IMR-90 (cell line): ENCODE data around the gene DCP2. TPM values are rescaled to one million over a fixed set of nuclear protein-coding genes. Genes with fewer than 3 reads are reported as not detected.

Experiments used
- ATAC-seq: fragments of 200-7000 bp; cut with Tn5 transposase; 2 replicates; pipeline ENCODE4 v1.9.1; 2020; ENCODE audit warnings: low read depth, mild to moderate bottlenecking, moderate library complexity
- BruUV-seq: library from RNA; stranded (reverse); fragments of 400-500 nt; replicated peaks from 2 replicates; lab custom pipeline; 2021; lab: Mats Ljungman, UMichigan
- CTCF ChIA-PET: fragments of 300-600 bp; formaldehyde crosslinking; extraction: SDS; loops from one replicate; lab custom pipeline; 2021; ENCODE audit warnings: antibody characterized with exemption; lab: Yijun Ruan, JAX
- POLR2A ChIA-PET: fragments of 300-600 bp; sonication (Branson Sonifier 250); formaldehyde crosslinking; loops from one replicate; lab custom pipeline; 2022; ENCODE audit warnings: antibody characterized with exemption; ENCODE audit not compliant: unreplicated experiment; lab: Charles Lee
- DNase-seq: peaks from one replicate; pipeline ENCODE4 v3.0.0; 2013
- H2AFZ ChIP-seq: replicated peaks from 2 replicates; pipeline ENCODE3; 2013; ENCODE audit warnings: low read length, mild to moderate bottlenecking; ENCODE audit not compliant: poor library complexity
- H2AK5ac ChIP-seq: 2 replicates; pipeline ENCODE4 v1.6.1; 2013; ENCODE audit warnings: low read depth, low read length, inconsistent platforms
- H2AK9ac ChIP-seq: replicated peaks from 2 replicates; pipeline ENCODE3; 2013; ENCODE audit warnings: mild to moderate bottlenecking, low read depth, low read length, moderate library complexity; ENCODE audit not compliant: poor library complexity
- H2BK120ac ChIP-seq: 2 replicates; pipeline ENCODE4 v1.6.1; 2013; ENCODE audit warnings: low read depth, low read length, inconsistent platforms
- H2BK15ac ChIP-seq: 3 replicates; pipeline ENCODE4 v1.6.1; 2013; ENCODE audit warnings: low read depth, low read length, inconsistent platforms
- H2BK20ac ChIP-seq: 2 replicates; pipeline ENCODE4 v1.6.1; 2013; ENCODE audit warnings: low read depth, mild to moderate bottlenecking, inconsistent platforms, low read length, moderate library complexity
- H2BK5ac ChIP-seq: 2 replicates; pipeline ENCODE4 v1.6.1; 2013; ENCODE audit warnings: mild to moderate bottlenecking, low read depth, low read length, inconsistent platforms; ENCODE audit not compliant: poor library complexity, severe bottlenecking
- H3K14ac ChIP-seq: replicated peaks from 2 replicates; pipeline ENCODE4 v1.6.1; 2013; ENCODE audit warnings: low read depth, low read length, inconsistent platforms
- H3K18ac ChIP-seq: 2 replicates; pipeline ENCODE4 v1.6.1; 2013; ENCODE audit warnings: low read depth, low read length, control low read depth
- H3K23ac ChIP-seq: 2 replicates; pipeline ENCODE4 v1.6.1; 2013; ENCODE audit warnings: low read depth, low read length, inconsistent platforms
- H3K27ac ChIP-seq: 2 replicates; pipeline ENCODE4 v1.5.1; 2013; ENCODE audit warnings: mild to moderate bottlenecking, control low read depth, low read length; ENCODE audit not compliant: insufficient read depth
- H3K27me3 ChIP-seq: 2 replicates; pipeline ENCODE4 v1.6.1; 2013; ENCODE audit warnings: low read length; ENCODE audit not compliant: control insufficient read depth, insufficient read depth
- H3K36me3 ChIP-seq: 2 replicates; pipeline ENCODE4 v1.6.1; 2013; ENCODE audit warnings: low read length, mixed read lengths; ENCODE audit not compliant: control insufficient read depth, insufficient read depth
- H3K4ac ChIP-seq: 2 replicates; pipeline ENCODE4 v1.6.1; 2013; ENCODE audit warnings: low read depth, low read length, inconsistent platforms
- H3K4me1 ChIP-seq: 2 replicates; pipeline ENCODE4 v1.6.1; 2013; ENCODE audit warnings: low read length, mixed read lengths; ENCODE audit not compliant: control insufficient read depth, insufficient read depth
- H3K4me2 ChIP-seq: 2 replicates; pipeline ENCODE4 v1.6.1; 2013; ENCODE audit warnings: low read depth, mild to moderate bottlenecking, control low read depth, low read length, moderate library complexity
- H3K4me3 ChIP-seq: 2 replicates; pipeline ENCODE4 v1.5.1; 2013; ENCODE audit warnings: low read depth, mild to moderate bottlenecking, control low read depth, low read length, moderate library complexity; ENCODE audit not compliant: insufficient read depth
- H3K56ac ChIP-seq: 2 replicates; pipeline ENCODE4 v1.6.1; 2013; ENCODE audit warnings: low read length, inconsistent platforms; ENCODE audit not compliant: insufficient read depth; ENCODE audit errors: extremely low read depth
- H3K79me1 ChIP-seq, 2 experiments: 2 replicates each; pipeline ENCODE4 v1.6.1; 2013; ENCODE audit warnings: low read length in 2 of 2, inconsistent platforms in 1 of 2, low read depth in 1 of 2
- H3K9ac ChIP-seq: 2 replicates; pipeline ENCODE4 v1.6.1; 2013; ENCODE audit warnings: low read depth, low read length, control low read depth
- H3K9me1 ChIP-seq: 2 replicates; pipeline ENCODE4 v1.6.1; 2013; ENCODE audit warnings: low read length, inconsistent platforms; ENCODE audit not compliant: insufficient read depth
- H3K9me3 ChIP-seq: 2 replicates; pipeline ENCODE4 v1.6.1; 2013; ENCODE audit warnings: low read length; ENCODE audit not compliant: control insufficient read depth, insufficient read depth
- H4K20me1 ChIP-seq: 2 replicates; pipeline ENCODE4 v1.6.1; 2013; ENCODE audit warnings: low read length, inconsistent platforms; ENCODE audit not compliant: insufficient read depth
- H4K5ac ChIP-seq: 2 replicates; pipeline ENCODE4 v1.6.1; 2013; ENCODE audit warnings: mild to moderate bottlenecking, low read depth, low read length, control low read depth
- H4K8ac ChIP-seq, 2 experiments: 2 replicates each; pipeline ENCODE4 v1.6.1; 2013; ENCODE audit warnings: low read depth in 2 of 2, low read length in 2 of 2, control low read depth in 1 of 2, inconsistent platforms in 1 of 2
- H4K91ac ChIP-seq: 2 replicates; pipeline ENCODE4 v1.6.1; 2013; ENCODE audit warnings: low read depth, low read length, inconsistent platforms; ENCODE audit not compliant: insufficient read depth
- WGBS, 2 experiments: methylation state at CpG; one replicate each; pipeline versions ENCODE4 v1.1.5 to v1.1.7; 2013; ENCODE audit warnings: missing lambda C conversion rate in 2 of 2; ENCODE audit not compliant: insufficient read length in 1 of 2; ENCODE audit errors: extremely low coverage in 2 of 2; 5-methylcytosine and 5-hydroxymethylcytosine counted together
- dilution Hi-C: fragments of 300-500 bp; cut with HindIII; formaldehyde crosslinking; loops from one replicate; pipeline ENCODE4 v1.14.3; 2018; ENCODE audit warnings: low sequenced_read_pairs; ENCODE audit not compliant: unreplicated experiment
- in situ Hi-C: fragments of 300-500 bp; cut with MboI; formaldehyde crosslinking; loops from 3 replicates; pipeline ENCODE4 v1.14.3; 2019; ENCODE audit warnings: low sequenced_read_pairs, inconsistent platforms, mixed read lengths
- intact Hi-C: fragments of 100-400 bp; cut with micrococcal nuclease; formaldehyde crosslinking; loops from 2 replicates; pipeline ENCODE4 v1.10.0; 2022
- polyA plus RNA-seq, 3 experiments: library from polyadenylated mRNA; depleted of rRNA; stranded (reverse); fragments of >200 nt; gene quantifications; 2 replicates each; pipeline ENCODE4 v1.2.3, GENCODE V29; 2012; ENCODE audit warnings: low replicate concordance in 1 of 3
- total RNA-seq: library from RNA; depleted of rRNA; stranded (reverse); fragments of >200 nt; gene quantifications from 2 replicates; pipeline ENCODE4 v1.2.3, GENCODE V29; 2012
- TF ChIP-seq, protein P1 (sequence below): conservative IDR thresholded peaks from 2 replicates; pipeline ENCODE4 v1.5.1; 2012; ENCODE audit warnings: mild to moderate bottlenecking, low read depth, low read length, improper control_type of control experiment

DCP2 gene
- total and polyA plus RNA-seq, 2 of the 4 experiments (the other 2 are of a cell fraction): 6.9 to 18.6 TPM

DNA sequence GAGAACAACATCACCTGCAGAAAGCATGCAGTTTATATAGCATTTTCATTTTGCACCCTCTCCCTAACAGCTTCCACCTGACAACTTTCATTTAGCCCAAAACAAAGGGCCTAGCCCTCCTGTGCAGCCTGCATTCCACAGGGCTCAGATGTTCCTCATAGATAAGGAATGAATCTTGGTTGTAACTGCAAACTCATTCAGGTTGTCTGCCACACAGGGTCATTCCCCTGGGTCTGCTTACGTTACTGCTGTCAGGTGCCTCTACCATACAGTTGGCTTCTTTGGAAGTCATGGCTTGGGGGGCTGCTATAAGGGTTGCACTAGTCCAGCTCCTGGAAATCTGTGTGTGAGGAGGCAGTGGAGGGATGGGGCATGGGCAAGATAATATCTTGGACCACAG lies 2.7 kb upstream of the DCP2 start:
- Histone ChIP-seq H3K9me1 (peaks cover 4% of the 10 kb centered on the region; the same call in 1 of the 2 replicates), H4K8ac (no peak overlapping the region), H4K20me1 (no peaks in the 10 kb centered on the region), H2AK5ac (no peak overlapping the region), H2BK5ac (no peak overlapping the region), H2AFZ (no peak overlapping the region), H3K9me3 (no peaks in the 10 kb centered on the region), H3K4me3 (no peak overlapping the region), H2BK20ac (no peak overlapping the region), H2BK120ac (no peak overlapping the region), H3K4ac (no peak overlapping the region), H3K27ac (no peak overlapping the region), H3K4me1 (peaks cover 8% of the 10 kb centered on the region), H2BK15ac (no peak overlapping the region), H3K9ac (no peak overlapping the region), H3K36me3 (no peaks in the 10 kb centered on the region), H4K5ac (no peak overlapping the region), H3K27me3 (no peaks in the 10 kb centered on the region), H2AK9ac (no peak overlapping the region), H3K79me1 (peaks cover 0 to 5% of the 10 kb centered on the region in 2 experiments; a peak in 2 of 4 replicates), H4K91ac (no peak overlapping the region), H3K23ac (no peak overlapping the region), H3K56ac (no peak overlapping the region), H3K18ac (no peak overlapping the region), H3K14ac (no peak overlapping the region), H3K4me2 (no peak overlapping the region)
- dilution Hi-C loops (no loop called here), in situ Hi-C loops (loop anchor here (25.0 kb wide), 1 partner anchor 412 kb away; no protein-coding TSS in a partner anchor), intact Hi-C loops (no loop called here)
- no peak for DNase-seq
- BruUV-seq: no TSS peak
- WGBS, 2 experiments: no CpG with 5 or more reads among the region's 1 CpG
- ChIA-PET CTCF (no interaction called here), POLR2A (no interaction called here)
- TF ChIP-seq, protein P1, sequence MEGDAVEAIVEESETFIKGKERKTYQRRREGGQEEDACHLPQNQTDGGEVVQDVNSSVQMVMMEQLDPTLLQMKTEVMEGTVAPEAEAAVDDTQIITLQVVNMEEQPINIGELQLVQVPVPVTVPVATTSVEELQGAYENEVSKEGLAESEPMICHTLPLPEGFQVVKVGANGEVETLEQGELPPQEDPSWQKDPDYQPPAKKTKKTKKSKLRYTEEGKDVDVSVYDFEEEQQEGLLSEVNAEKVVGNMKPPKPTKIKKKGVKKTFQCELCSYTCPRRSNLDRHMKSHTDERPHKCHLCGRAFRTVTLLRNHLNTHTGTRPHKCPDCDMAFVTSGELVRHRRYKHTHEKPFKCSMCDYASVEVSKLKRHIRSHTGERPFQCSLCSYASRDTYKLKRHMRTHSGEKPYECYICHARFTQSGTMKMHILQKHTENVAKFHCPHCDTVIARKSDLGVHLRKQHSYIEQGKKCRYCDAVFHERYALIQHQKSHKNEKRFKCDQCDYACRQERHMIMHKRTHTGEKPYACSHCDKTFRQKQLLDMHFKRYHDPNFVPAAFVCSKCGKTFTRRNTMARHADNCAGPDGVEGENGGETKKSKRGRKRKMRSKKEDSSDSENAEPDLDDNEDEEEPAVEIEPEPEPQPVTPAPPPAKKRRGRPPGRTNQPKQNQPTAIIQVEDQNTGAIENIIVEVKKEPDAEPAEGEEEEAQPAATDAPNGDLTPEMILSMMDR: no peak
- ATAC-seq: no peak
